Activated T-helper 1 cell treated with Interleukin-2 at 50 U/mL for 16 hours (primary cell): ENCODE measurements around the gene KLHL36.
"Not testable (repeated sequence)": the region's sequence is repeated elsewhere in the genome, so short reads cannot be mapped to it uniquely, and the experiment has no call there.

Experiments used
- DNase-seq: peaks from one replicate; pipeline ENCODE4 v3.0.0-alpha.2; 2020; ENCODE audit warnings: low read depth

Gene KLHL36

DNA sequence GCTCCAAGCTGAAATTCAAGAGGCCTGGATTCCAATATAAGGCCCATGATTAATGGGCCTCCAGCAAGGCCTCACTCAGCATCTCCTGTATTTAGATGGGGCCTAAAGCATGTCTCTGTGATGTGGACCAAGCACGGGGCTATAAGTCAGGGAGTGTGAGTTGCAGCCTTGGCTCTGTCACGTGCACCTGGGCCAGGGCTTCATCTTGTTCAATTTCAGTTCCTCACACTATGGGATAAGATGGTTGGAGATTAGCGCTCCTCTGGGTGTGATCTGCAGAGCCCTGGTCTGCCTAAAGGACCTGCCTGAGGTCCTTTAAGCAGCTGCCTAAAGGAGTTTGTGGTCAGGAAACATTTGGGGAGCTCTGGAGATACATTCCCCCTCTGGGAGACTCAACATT is 25.2 kb downstream of the KLHL36 start:
- no peak for DNase-seq

GRCh38 chr16:84675423-84675822 is 27.1 kb downstream of the KLHL36 start:
- no peak for DNase-seq

GRCh38 chr16:84675884-84676283 is 27.6 kb downstream of the KLHL36 start:
- DNase-seq = no peak

GRCh38 chr16:84677017-84677803 is 28.9 kb downstream of the KLHL36 start:
- no peak for DNase-seq

DNA sequence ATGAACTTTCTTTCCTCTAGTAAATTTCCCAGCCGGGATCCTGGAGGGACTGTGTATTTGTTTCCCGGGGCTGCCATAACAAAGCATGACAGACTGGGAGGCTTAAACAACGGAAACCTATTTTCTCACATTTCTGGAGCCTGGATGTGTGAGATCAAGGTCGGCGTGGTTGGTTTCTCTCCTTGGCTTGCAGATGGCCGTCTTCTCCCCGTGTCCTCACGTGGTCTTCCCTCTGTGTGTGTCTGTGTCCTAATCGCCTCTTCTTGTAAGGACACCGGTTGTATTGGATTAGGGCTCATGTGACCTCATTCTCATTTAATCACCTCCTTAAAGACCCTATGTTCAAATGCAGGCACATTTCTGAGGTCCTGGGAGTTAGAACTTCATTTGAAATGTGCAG is 29.5 kb downstream of the KLHL36 start:
- no peak for DNase-seq

GRCh38 chr16:84678541-84678940 is 30.2 kb downstream of the KLHL36 start:
- no peak for DNase-seq

DNA sequence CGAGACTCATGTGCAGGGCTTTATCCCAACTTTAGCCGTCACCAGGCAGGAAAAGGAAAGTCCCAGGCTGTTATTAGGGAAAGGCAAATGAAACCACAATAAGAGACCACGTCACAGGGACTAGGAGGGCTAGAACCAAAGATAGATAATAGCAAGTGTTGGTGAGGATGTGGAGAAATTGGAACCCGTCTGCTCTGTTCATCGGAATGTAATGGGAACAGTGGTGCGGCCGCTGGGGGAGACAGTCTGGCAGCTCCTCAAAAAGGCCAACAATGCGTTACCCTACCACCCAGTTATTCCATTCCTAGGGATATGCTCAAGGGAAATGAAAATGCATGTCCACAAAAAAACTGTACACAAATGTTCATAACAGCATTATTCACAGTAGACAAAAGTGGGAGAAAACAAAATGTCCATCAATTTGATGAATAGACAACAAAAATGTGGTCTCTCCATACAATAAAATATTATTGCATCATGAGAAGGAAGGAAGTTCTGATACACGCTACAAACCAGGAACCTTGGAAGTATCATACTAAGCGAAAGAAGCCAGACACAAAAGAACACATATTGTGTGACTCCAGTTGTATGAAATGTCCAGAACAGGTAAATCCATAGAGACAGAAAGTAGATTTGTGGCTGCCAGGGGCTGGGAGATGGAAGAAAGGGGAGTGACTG is 32.0 kb downstream of the KLHL36 start:
- no peak for DNase-seq

DNA sequence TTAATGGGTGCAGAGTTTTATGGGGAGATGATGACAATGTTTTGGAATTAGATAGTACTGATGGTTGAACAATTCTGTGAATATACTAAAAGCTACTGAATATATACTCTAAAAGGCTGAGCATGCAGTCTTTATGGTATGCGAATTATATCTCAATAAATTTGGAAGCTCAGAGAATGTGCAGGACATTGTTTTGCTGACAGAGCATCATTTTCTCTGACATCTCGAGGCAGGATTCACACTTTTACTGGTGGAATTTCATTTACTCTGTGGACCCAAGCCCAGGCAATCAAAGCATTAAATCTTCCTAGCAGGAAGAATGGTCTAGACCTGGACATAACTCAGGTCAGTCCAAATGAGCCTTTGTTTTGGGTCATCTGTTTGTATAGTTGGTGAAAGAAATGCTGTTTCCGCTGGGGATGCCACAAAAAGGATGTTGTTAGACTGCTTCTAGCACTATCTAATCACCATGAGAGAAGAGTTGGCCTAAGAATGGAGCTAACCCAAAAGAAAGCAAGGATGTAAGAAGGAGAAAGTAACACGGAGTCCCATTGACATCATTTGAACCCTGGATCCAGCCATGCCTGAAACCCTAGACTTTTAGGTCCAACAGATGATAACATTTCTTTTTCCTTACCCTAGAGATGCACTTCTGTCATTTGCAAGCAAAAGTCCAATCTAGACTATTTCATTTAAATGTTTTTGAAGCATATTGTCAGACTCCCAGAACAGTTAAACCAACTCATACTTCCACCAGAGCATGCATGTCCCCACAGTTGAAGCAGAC is 32.7 kb downstream of the KLHL36 start:
- DNase-seq = no peak

GRCh38 chr16:84683691-84684591 is 35.6 kb downstream of the KLHL36 start:
- DNase-seq = no peak

GRCh38 chr16:84684592-84684965 is 36.3 kb downstream of the KLHL36 start:
- DNase-seq = no peak

DNA sequence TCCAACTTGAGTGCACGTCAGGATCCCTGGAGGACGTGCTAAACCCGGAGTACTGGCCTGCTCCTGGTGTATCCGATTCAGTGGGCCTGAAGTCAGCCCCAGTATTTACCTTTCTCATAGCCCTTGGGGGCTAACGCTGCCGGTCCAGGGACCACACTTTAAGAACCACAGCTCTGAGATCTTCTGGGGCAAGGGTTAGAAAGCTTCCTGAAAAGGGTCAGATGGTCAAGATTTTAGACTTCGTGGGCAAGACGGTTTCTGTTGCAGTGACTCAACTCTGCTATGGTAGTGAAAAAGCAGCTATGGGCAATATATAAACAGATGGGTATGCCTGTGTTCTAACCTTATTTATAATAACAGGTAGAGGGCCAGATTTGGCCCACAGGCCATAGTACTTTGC is 36.9 kb downstream of the KLHL36 start:
- no peak for DNase-seq

DNA sequence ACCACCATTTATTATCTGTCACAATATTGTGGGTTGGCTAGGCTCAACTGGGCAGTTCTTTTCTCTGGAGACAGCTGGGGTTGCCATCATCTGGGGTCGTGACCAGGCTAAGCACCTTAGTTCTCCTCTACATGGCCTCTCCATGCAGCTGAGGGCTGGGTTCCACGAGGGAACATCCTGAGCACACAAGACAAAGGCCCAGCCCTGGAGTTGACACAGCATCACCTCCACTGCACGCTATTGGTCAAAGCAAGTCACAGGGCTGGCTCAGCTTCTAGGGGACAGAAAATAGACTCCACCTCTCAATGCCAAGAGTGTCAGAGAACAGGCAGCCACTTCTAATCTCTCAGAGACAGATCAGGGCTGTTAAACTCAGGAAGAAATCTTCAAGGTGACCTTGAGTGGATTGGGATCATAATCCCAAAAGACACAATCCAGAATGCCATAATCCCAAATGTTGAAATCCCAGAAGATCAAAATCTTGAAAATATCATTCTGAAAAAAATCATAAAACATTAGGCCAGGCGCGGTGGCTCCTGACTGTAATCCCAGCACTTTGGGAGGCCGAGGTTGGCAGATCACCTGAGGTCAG is 38.5 kb downstream of the KLHL36 start:
- DNase-seq = no peak

DNA sequence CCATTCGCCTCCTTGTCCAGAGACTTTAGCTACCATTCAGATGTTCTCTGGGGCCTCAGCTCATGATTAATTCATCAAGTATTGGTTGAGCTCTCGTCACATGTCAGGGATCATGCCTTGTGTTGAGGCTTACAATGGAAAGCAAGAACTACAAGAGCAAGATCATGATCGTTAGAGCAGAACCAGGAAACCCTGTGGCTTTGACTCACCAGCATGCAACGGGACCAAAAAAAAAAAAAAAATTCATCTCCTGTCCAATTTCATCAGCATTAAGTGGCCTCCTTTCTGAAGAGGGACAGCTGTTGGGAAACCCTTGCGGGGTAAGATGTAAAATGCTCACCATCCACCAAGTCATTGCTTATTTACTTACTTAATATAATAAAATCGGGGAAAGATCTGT is 39.4 kb downstream of the KLHL36 start:
- DNase-seq = no peak

- DNase-seq = not testable (repeated sequence)
Observed at GRCh38 chr16:84688163-84688562, 39.9 kb downstream of the KLHL36 start.

DNA sequence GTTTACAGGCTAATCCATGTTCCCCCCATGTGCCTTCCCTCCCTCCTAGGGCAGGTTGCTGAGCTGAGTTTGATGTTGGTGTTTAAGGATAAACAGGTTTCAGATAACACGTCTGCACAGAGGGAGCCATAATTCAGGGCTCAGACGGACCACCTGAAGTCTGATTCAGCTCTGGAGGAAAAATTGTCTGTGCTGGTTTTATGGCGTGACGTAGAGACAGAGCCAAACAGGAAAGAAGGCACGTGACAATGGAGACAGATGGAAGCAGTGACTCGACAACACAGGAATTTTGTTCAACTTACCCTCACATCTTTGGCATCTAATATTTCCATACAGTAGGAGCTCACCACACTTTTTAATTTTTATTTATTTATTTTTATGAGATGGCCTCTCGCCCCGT is 40.8 kb downstream of the KLHL36 start:
- DNase-seq = no peak

DNA sequence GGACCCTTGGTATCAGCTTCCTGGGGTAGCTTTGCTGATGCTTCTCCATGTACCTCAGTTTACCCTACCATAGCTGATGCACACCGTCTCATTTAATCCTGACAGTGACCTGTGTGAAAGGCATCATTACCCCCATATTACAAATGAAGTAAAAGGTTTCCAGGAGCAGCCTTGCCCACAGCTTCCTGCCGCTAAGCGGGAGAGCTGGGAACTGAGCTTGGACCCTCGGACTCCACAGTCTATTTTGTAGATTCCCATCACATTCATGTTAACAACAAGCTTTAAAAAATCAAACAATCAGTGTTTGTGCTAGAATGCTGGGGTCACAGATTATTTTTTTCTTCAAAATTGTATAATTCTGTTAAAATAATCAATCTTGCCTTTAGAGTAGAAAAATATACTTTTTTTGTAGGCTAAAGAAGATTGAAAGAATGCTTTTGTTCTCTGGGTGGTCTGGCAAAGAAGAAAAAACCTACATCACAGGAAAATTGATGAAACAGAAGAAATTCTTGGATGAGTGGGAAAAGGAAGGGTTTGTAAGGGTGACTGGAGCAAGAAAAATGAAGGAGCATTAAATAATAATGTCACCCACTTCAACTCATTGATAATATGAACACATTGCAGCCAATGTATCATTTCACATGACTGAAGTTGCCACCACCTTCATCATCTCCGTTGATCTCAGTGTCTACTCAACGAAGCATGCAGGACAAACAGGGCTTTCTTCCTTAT is 41.9 kb downstream of the KLHL36 start:
- no peak for DNase-seq

DNA sequence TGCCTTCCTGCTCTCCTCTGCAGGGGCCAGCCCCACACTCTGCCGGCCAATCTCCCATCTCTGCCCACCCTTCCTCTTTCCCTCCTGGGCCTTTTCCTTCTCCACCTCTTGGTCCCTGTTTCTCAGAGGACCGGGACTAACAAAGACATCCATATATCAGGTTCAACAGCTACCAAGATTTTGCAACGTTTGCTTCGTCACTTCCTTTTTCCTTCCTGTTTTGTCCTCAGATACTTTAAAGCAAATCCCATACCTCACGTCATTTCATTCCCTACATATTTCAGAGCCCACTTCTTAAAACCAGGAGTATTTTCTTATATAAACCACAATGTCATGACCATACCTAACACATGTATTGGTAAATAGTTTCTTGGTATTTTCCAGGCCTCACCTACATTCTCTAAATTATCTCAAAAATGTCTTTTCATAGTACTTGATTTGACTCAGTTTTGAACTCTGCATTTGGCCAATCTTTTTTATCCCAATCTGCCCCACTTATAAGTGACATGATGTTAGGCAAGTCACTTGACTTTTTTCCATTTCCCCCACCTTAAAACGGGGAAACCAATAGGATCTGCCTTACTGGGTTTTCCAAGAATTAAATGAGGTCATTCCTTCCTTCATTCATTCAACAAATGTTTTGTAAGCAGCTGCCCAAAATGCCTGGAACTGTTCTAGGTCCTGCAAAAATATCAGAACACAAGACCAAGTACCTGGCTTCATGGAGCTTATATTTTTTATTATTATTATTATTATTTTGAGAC is 44.3 kb downstream of the KLHL36 start:
- DNase-seq = no peak

- not testable (repeated sequence) for DNase-seq
Observed at GRCh38 chr16:84693869-84694268, 45.6 kb downstream of the KLHL36 start.

DNA sequence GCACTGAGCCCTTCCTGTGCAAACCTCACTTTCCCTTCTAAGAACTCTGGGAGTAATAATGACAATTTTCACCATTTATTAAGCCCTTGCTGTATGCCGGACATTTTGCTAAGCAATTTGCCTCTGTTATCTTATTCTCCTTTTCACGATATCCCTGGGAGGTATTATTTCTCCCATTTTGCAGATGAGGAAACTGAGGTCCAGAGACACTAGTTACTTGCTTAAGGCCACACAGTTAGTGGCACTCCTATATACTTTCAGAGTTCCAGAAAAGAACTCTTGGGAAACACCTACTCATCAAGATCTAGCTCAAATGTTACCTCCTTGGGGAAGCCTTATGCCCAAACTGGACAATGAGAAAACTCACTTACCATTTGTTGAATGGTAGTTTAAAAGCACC is 46.7 kb downstream of the KLHL36 start:
- no peak for DNase-seq

- no peak for DNase-seq
Observed at GRCh38 chr16:84699147-84699711, 50.9 kb downstream of the KLHL36 start.
